ENCODE results near the gene FGR. TPM values are rescaled to one million over a fixed set of nuclear protein-coding genes. Genes with fewer than 3 reads are reported as not detected.

Gene FGR
- total RNA-seq, 2 experiments from 2014 or later, result 0.30 to 0.35 TPM

DNA sequence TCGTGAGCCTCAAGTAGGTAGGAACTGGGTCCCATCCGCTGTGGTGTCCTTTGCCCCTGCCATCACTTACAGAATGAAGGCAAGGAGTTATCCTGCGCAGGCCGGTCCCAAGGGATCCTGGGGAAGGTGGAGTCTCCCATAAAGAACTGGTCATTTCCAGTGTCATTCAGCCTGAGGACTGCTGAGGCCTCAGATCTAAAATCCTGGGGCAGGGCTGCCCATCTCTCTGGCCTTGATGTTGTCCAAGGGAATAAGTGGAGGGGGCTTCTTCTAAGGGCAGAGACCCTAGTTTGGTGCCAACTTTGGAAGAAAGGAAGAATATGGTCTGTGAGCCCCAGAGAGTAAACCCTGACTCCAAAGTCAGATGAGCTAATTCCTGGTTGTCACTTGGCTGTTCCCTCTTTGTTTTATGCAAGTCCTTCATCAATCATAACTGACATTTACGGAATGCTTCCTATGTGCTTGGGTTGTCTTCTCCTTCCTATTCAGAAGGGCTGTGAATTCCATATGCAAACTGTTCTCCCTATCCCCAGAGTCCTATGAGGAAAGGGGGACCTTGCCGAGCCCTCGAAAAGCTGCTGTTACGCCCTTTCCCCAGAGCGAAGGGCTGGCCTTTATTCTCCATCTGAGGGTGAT, 30.1 kb upstream of the FGR start:
- H3K4me1 Mint-ChIP-seq, result peaks cover 43% of the 10 kb centered on the region

DNA sequence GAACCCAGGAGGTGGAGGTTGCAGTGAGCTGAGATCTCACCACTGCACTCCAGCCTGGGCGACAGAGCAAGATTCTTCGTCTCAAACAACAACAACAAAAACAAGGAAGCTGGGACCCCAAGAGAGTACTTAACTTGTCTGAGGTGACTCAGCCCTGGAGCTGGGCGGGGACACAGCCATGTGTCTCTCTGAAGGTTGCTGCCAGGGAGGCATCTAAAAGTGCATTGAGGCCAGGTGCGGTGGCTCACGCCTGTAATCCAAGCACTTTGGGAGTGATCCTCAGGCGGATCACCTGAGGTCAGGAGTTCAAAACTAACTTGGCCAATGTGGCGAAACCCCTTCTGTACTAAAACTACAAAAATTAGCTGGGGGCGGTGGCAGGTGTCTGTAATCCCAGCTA, 29.3 kb upstream of the FGR start:
- H3K27ac Mint-ChIP-seq, result no peak overlapping the region
- H3K4me1 Mint-ChIP-seq, result peaks cover 38% of the 10 kb centered on the region

More for the DNA sequence above, 30.1 kb upstream of the FGR start:
- Mint-ChIP-seq H3K27me3 (no peaks in the 10 kb centered on the region), H3K27ac (no peak overlapping the region), H3K4me3 (no peak overlapping the region), H3K36me3 (peaks cover 5% of the 10 kb centered on the region), H3K9me3 (no peaks in the 10 kb centered on the region)
- DNase-seq, result no peak

GRCh38 chr1:27662707-27663393, 27.9 kb upstream of the FGR start:
- Mint-ChIP-seq H3K27me3 (no peaks in the 10 kb centered on the region), H3K36me3 (peaks cover 4% of the 10 kb centered on the region), H3K4me1 (peaks cover 45% of the 10 kb centered on the region), H3K9me3 (no peaks in the 10 kb centered on the region), H3K4me3 (peak overlapping the region; percentile 76), H3K27ac (peak overlapping the region; percentile 99)
- DNase-seq, result peak; percentile 85

More for the DNA sequence above, 29.3 kb upstream of the FGR start:
- H3K27me3 Mint-ChIP-seq, result no peaks in the 10 kb centered on the region
- H3K36me3 Mint-ChIP-seq, result peaks cover 5% of the 10 kb centered on the region
- no peak overlapping the region for H3K4me3 Mint-ChIP-seq
- DNase-seq, result no peak
- H3K9me3 Mint-ChIP-seq, result no peaks in the 10 kb centered on the region

- Mint-ChIP-seq H3K36me3 (peaks cover 4% of the 10 kb centered on the region), H3K9me3 (no peaks in the 10 kb centered on the region), H3K27ac (peak overlapping the region; percentile 99), H3K4me3 (peak overlapping the region; percentile 76), H3K4me1 (peaks cover 45% of the 10 kb centered on the region), H3K27me3 (no peaks in the 10 kb centered on the region)
- no peak for DNase-seq
Observed at GRCh38 chr1:27662261-27662660, 27.3 kb upstream of the FGR start.

GRCh38 chr1:27661412-27662075, 26.6 kb upstream of the FGR start:
- H3K9me3 Mint-ChIP-seq, result no peaks in the 10 kb centered on the region
- H3K27me3 Mint-ChIP-seq, result no peaks in the 10 kb centered on the region
- H3K36me3 Mint-ChIP-seq, result peaks cover 2% of the 10 kb centered on the region
- H3K4me3 Mint-ChIP-seq, result no peak overlapping the region
- H3K27ac Mint-ChIP-seq, result peak overlapping the region; percentile 94
- DNase-seq, result no peak
- H3K4me1 Mint-ChIP-seq, result peaks cover 43% of the 10 kb centered on the region

DNA sequence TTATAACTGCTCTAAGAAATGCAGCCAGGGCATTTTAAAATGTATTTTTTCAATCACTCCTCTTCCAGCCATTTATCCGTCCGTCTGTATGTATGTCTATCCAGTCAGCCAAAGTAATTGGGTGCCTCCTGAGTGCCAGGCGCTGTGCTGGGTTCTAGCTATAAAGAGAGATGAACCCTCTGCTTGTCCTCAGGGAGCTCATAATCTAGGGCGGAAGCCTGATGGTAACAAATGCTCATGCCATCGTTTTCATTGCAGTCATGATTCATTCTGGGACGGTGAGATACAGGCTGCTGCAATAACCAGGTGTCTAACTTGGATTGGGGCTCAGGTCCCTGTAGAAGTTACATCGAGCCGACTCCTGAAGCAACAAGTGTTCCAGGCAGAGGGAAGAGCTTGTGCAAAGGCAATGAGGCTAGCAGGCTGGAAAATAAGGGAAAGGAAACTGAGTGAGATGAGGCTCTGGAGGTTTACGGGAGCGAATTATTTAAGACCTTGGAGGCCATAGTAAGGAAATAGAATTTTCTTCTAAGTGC, 25.4 kb upstream of the FGR start:
- H3K4me3 Mint-ChIP-seq, result peak overlapping the region; percentile 86
- H3K27ac Mint-ChIP-seq, result peak overlapping the region; percentile 94
- H3K9me3 Mint-ChIP-seq, result no peaks in the 10 kb centered on the region
- DNase-seq, result no peak
- peaks cover 43% of the 10 kb centered on the region for H3K4me1 Mint-ChIP-seq
- H3K27me3 Mint-ChIP-seq, result no peaks in the 10 kb centered on the region
- no peaks in the 10 kb centered on the region for H3K36me3 Mint-ChIP-seq

DNA sequence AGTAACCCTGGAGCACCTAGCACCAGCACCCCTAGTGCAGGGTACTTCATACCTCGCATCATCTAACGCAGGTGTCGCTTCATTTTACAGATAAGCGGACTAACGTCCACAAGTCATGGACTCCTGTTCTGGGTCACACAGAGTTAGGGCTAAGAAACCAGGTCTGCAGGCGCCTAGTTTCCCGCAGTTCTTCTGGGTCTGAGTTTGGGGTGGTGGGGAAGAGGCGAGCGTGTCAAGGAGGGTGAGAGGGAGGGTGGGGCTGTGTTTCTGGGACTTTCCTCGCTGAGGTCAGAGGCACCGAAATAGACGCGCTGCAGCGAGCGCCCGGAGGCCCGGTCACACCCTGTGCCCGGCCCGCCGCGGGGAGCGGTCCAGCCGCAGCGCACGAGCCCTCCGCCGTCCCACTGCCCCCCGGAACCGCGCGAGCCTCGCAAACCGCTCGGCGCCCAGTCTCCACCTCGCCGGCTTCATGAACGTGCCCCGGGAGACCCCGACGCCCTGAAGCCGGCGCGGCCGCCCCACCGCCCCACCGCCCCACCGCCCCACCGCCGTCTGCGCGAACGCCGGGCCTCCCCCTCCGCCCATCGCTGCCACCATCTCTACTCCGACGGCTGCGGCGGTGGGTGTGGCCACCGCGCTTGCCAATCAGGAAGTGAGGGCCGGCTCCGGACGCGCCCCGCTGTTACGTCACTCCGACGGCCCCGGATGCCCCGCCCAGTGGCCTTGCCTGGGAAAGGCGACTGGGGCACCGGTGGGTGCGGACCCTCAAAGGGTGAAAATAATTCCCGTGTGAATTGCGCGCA, 24.7 kb upstream of the FGR start:
- peak; percentile 88 for DNase-seq
- Mint-ChIP-seq H3K27me3 (no peaks in the 10 kb centered on the region), H3K36me3 (no peaks in the 10 kb centered on the region), H3K9me3 (no peaks in the 10 kb centered on the region), H3K27ac (peak overlapping the region; percentile 94), H3K4me3 (peak overlapping the region; percentile 86), H3K4me1 (peaks cover 43% of the 10 kb centered on the region)

- Mint-ChIP-seq H3K27me3 (no peaks in the 10 kb centered on the region), H3K27ac (peak overlapping the region; percentile 91), H3K4me3 (peak overlapping the region; percentile 86), H3K4me1 (peaks cover 43% of the 10 kb centered on the region), H3K36me3 (no peaks in the 10 kb centered on the region), H3K9me3 (no peaks in the 10 kb centered on the region)
- peak; percentile 55 for DNase-seq
Observed at GRCh38 chr1:27658951-27659496, 24.0 kb upstream of the FGR start.

DNA sequence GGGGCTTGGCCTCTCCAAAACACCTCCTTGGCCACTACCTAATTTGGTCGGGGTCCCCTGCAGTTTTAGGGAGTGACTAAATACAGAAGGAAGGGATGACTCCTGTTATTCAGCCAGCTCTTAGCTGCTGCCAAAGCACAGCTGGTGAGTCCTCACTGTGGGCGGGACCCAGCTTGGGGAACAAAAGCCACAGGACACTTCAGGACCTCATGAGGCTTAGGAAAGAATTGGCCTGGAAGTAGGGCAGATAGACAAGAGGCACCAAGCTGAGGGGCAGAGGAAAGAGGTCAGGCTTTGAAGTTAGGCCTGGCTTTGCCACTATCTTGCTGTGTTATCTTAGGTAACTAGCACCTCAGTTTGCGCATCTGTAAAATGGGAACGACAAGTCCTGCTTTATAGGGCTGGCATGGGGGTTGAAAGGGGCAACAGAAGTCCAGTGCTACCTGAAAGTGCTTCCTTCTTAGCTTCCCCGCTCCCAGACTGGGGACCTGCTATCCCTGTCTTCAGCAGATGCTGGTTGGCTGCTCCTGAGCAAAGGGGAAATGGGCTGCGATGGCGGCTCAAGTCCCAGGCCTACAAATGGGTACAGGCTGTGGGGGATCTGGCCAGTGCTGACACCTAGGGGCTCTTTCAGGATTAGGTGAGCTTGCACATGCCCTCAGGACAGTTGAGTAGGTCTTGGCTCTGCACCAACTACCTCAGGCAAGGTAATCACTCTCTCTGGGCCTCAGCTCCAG, 21.3 kb upstream of the FGR start:
- Mint-ChIP-seq H3K27ac (no peak overlapping the region), H3K9me3 (no peaks in the 10 kb centered on the region), H3K36me3 (no peaks in the 10 kb centered on the region), H3K4me1 (peaks cover 26% of the 10 kb centered on the region), H3K27me3 (no peaks in the 10 kb centered on the region), H3K4me3 (no peak overlapping the region)
- DNase-seq, result no peak

DNA sequence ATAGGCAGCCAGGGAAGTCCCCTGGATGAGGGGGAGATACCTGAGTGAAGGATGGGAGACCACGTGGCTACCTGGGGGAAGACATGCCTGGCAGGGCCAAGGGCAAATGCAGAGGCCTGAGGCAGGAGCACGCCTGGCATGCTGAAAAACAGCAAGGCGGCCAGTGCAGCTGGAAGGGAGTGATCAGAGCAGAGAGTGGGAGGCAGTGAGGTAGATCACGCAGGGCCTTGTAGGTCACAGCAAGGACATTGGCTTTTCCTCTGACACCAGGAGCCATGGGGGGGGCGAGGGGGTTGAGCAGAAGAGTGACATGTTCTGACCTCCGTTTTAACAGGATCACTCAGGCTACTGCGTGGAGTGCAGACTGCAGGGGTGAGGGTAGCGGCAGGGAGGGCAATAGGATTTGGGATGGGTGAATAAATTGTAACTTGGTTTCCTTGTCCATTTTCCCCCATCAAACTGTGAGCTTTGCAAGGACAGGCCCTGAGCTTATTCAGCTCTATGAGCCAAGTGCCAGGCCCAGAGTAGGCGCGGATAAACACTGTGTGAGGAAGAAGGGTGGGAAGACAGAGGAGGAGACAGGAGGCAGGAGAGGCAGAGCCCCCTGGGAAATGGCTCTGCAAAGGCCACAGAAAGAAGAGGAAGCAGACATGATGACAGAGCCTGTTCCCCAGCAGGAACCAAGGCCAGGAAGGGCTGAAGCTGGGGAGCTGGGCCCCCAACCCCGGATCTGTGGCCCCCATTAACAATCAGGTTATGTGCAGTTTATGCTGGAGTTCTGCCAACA, 20.4 kb upstream of the FGR start:
- H3K9me3 Mint-ChIP-seq, result no peaks in the 10 kb centered on the region
- H3K36me3 Mint-ChIP-seq, result no peaks in the 10 kb centered on the region
- H3K4me1 Mint-ChIP-seq, result peaks cover 27% of the 10 kb centered on the region
- DNase-seq, result no peak
- peak overlapping the region; percentile 6 for H3K27ac Mint-ChIP-seq
- H3K27me3 Mint-ChIP-seq, result no peaks in the 10 kb centered on the region
- H3K4me3 Mint-ChIP-seq, result no peak overlapping the region

DNA sequence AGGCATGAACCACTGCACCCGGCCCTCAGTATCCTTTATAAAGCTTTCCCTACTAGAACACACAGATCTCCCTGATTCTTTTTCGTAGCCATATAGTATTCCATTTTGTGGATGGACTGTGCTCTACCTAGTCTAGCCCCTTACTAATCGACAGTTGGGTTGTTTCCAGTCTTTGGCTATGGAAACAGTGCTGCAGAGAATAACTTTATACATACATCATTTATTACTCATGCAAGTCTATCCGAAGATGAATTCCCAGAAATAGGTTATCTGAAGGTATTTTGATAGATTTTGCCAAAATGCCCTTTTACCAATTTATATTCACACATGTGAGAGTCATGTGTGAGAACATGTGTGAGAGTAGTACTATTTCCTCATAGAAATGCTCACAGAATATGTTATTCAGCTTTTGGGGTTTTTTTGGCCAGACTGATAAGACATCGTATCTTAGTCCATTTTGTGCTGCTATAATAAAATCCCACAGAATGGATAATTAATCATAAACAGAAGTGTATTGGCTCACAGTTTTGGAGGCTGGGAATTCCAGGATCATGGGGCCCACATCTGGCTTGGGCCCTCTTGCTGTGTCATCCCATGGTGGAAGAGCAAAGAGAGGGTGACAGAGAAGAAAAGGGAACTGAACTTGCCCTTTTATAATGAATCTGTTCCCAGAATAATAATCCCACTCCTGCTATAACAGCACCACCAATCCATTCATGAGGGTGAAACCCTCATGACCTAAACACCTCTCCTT, 17.3 kb upstream of the FGR start:
- no peak for DNase-seq
- no peaks in the 10 kb centered on the region for H3K27me3 Mint-ChIP-seq
- no peak overlapping the region for H3K4me3 Mint-ChIP-seq
- peaks cover 17% of the 10 kb centered on the region for H3K4me1 Mint-ChIP-seq
- H3K36me3 Mint-ChIP-seq, result no peaks in the 10 kb centered on the region
- H3K27ac Mint-ChIP-seq, result no peak overlapping the region
- H3K9me3 Mint-ChIP-seq, result no peaks in the 10 kb centered on the region

DNA sequence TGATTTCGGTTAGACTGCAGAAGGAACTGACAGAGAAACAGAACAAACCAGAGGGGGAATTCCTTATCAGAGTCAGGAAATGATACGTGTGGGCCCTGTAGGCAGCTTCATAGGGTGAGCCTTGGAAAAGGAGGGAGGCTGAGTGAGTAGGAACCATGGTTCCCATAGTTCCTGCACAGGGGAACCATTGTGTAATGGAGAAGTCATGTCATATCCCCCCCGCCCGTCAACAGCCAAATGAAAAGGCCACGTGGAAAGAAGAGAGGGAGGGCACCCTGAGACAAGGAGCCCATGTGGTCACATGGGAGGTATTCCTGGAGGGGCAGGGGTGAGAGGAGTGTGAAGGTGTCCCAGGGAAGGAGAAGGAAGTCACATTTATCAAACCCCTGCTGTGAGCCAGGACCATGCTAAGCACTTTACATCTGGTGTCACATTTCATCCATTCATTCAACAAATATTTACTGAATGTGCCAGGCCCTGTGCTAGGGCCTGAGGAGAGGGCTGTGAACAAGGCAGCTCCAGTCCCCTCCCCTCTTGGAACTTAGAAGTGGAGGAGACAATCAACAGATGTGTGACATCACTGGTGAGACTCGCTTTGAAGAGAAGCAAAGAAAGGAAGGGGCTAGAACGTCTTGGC, 15.7 kb upstream of the FGR start:
- H3K27ac Mint-ChIP-seq, result peak overlapping the region; percentile 76
- no peaks in the 10 kb centered on the region for H3K36me3 Mint-ChIP-seq
- no peak overlapping the region for H3K4me3 Mint-ChIP-seq
- H3K27me3 Mint-ChIP-seq, result no peaks in the 10 kb centered on the region
- H3K4me1 Mint-ChIP-seq, result peaks cover 15% of the 10 kb centered on the region
- H3K9me3 Mint-ChIP-seq, result no peaks in the 10 kb centered on the region
- DNase-seq, result no peak

All from activated naive CD8-positive, alpha-beta T cell treated with anti-CD3 and anti-CD28 coated beads for 36 hours (primary cell).